VCaP (cell line): ENCODE results near the gene PEX7.

ENCODE experiments used
- H3K27ac ChIP-seq: fragments of 450-650 bp; 2 replicates; pipeline ENCODE4 v1.5.1; 2017
- TF ChIP-seq, protein P1 (sequence below): fragments of 450-650 bp; conservative IDR thresholded peaks from 2 replicates; pipeline ENCODE4 v1.5.1; 2017; ENCODE audit warnings: mild to moderate bottlenecking, moderate library complexity

Gene PEX7, protein sequence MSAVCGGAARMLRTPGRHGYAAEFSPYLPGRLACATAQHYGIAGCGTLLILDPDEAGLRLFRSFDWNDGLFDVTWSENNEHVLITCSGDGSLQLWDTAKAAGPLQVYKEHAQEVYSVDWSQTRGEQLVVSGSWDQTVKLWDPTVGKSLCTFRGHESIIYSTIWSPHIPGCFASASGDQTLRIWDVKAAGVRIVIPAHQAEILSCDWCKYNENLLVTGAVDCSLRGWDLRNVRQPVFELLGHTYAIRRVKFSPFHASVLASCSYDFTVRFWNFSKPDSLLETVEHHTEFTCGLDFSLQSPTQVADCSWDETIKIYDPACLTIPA

DNA sequence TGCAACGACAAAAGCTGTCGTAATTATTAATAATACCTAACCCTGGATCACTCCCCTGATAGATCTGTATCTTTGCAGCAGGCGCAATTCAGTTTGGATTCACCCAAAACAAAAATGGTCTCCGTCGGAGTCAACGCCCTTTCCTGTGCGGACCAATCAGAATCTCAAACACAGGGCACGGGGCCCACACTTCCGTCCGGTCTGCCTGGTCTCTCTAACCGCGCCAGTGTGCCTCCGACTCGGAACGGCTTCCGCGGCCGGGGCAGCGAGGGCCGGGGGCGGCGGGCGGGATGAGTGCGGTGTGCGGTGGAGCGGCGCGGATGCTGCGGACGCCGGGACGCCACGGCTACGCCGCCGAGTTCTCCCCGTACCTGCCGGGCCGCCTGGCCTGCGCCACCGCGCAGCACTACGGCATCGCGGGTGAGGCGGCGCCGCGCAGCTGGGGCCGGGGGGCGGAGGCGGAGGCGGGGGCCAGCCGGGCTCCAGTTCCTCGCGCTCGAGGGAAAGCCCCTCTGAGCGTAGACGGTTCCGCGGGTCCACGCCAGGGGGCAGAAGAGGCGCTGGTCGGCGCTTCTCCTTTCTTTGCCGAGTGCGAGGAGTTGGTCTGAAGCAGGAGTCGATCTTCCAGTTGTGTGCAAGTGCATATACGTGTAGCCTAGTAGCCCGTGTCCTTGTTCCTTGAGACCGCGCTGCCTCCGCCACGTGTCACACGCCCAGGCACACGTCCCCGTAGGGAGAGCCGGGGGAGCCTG, at the start of gene PEX7:
PEX7 (plus strand) TSS at position 217 of the 752 bp plus-strand sequence; CDS start at position 291, 74 bp downstream.
- TF ChIP-seq, protein P1, sequence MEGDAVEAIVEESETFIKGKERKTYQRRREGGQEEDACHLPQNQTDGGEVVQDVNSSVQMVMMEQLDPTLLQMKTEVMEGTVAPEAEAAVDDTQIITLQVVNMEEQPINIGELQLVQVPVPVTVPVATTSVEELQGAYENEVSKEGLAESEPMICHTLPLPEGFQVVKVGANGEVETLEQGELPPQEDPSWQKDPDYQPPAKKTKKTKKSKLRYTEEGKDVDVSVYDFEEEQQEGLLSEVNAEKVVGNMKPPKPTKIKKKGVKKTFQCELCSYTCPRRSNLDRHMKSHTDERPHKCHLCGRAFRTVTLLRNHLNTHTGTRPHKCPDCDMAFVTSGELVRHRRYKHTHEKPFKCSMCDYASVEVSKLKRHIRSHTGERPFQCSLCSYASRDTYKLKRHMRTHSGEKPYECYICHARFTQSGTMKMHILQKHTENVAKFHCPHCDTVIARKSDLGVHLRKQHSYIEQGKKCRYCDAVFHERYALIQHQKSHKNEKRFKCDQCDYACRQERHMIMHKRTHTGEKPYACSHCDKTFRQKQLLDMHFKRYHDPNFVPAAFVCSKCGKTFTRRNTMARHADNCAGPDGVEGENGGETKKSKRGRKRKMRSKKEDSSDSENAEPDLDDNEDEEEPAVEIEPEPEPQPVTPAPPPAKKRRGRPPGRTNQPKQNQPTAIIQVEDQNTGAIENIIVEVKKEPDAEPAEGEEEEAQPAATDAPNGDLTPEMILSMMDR = peak; percentile 71
- peak within 1 kb of the TSS; percentile 87 for H3K27ac ChIP-seq

DNA sequence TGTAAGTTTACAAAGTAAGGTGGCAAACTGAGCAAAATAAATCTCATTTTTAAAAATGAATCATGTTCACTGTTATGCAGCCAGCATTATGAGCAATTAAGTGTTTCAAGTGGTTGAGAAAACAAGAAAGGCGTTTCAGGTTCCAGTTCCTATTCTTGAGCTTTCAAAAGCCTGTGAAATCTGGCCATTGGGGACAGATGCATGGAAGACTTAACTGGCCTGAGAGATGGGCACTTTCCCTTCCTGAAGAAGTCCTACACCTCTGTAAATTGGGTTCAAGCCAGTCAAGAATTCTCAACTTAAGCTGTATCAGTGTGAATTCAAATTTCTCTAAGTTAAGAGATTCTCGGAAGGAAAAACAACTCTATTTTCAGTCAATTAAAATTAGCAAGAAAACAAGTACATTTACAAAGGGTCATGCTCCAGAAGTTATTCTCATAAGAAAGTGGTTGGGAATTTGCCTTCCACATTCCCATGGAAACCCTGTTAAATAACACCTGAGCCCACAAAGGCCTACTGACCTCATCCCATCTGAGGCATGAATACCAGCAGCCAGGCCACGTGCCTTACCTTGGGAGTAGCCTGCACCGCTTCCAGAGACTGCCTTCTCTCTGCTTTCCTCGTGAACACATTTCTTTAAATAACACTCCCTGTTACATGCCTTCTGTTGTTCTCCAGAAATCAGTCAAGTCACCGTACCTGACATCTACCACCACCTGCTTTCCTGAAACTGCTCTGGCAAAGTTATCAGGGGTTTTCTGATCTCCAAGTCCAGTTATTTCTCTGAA, 49.5 kb upstream of the PEX7 start:
- H3K27ac ChIP-seq = no peak overlapping the region

DNA sequence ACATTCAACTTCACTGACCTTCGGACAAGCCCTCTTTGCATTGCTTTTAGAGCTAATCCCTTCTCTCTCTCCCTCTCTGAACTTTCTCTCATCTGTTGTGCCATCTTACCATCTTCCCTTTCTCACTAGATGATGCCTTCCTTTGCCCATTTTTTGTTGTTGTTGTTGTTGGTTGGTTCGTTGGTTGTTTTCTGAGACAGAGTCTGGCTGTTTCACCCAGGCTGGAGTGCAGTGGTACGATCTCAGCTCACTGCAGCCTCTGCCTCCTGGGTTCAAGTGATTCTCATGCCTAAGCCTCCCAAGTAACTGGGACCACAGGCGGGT, 49.0 kb upstream of the PEX7 start:
- H3K27ac ChIP-seq = no peak overlapping the region
- TF ChIP-seq, protein P1 = no peak

More for the DNA sequence above, 49.5 kb upstream of the PEX7 start:
- TF ChIP-seq, protein P1 = no peak

DNA sequence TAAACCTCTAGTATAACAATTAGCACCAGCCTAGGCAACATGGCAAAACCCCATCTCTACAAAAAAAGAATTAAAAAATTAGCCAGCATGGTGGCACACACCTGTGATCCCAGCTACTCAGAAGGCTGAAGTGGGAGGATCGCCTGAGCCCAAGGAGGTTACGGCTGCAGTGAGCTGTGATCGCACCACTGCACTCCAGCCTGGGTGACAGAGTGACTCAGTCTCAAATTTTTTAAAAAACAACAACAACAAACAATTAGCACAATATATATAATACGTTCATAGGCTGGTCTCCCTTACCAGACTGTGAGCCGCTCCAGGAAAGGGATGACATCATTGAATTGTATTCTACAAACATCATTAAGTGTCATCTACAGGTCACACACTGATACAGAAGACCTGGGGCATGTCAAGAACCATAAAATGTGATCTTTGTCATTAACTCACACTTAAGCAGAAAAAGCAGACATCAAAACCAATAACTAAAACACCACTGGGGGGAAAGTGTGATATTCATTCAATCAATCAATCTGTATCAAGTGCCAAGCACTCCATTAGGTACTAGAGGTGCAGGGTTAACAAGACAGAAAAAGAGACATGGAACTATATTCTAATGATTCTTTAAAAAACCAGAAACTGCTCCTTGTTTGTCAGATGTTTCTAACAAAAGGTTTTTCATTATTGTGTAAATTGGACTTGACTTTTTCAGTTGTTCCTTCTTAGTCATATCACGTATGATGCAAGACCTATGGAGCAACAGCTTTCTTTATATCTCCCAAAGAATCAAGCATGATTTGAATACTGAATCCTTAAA, 48.0 kb upstream of the PEX7 start:
- H3K27ac ChIP-seq = no peak overlapping the region

DNA sequence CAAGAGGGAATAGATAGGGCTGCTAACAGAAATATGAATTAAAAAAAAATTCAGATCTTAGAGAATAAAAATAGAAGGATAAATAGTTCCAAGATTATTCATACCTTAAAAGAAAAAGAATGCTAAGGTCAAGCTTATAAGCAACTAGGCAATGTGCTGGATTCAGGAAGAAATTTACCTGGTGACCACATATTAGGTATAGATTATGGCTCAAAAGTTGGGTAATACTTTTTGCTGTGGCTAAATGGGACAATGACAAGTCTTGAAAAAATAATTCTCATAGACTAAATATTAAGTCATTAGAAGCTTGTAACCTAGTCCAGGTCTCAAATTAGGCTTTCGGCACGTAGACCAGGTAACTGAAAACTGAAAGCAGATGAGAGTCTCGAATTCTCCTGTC, 47.3 kb upstream of the PEX7 start:
- TF ChIP-seq, protein P1 = no peak
- H3K27ac ChIP-seq = no peak overlapping the region

More for the DNA sequence above, 48.0 kb upstream of the PEX7 start:
- TF ChIP-seq, protein P1 = no peak

DNA sequence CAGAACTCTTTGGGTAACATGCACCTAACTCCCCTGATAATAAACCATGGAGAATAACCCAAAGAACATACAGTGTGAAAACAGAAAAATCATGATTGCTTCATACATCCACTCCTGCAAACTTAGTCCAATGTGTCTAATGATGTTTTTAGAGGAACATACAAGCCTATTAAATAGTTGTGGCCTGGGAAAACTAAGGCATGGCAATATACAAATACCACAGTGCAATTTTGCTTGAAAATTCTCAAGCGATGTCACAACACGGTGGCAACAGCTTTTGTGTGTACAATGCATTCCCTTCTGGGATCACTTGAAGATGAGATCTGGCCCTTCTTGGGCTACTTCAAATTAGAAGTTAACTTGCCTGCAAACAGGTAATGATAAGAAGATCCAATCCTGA, 46.8 kb upstream of the PEX7 start:
- no peak overlapping the region for H3K27ac ChIP-seq
- TF ChIP-seq, protein P1 = no peak
